Tibial artery (tissue), 4 donors: ENCODE results near the gene ZNF185.
A peak's percentile ranks its signal among the peaks of the same experiment; 100 is the strongest.

Experiments used
- DNase-seq, 2 donors: peaks; one replicate each; pipeline ENCODE4 v3.0.0-alpha.2; 2019
- H3K27ac ChIP-seq, 2 donors: fragments of 200-600 bp; sonication (generic) in 1 of 2; 1 replicate in 1 of 2; 2 replicates in 1 of 2; pipeline ENCODE4 v1.5.1; 2018 to 2019; ENCODE audit warnings: mild to moderate bottlenecking in 1 of 2
- H3K27me3 ChIP-seq, 2 donors: fragments of 200-600 bp; sonication (generic) in 1 of 2; one replicate each; pipeline versions ENCODE4 v1.5.1 to v1.6.0; 2016 to 2019
- H3K36me3 ChIP-seq, 3 donors: fragments of 200-600 bp; sonication (generic) in 2 of 3; one replicate each; pipeline ENCODE4 v1.5.1; 2016 to 2019; ENCODE audit warnings: mild to moderate bottlenecking in 2 of 3
- H3K4me1 ChIP-seq, 4 donors: fragments of 200-600 bp; sonication (generic) in 2 of 4; 1 replicate in 3 of 4; 2 replicates in 1 of 4; pipeline ENCODE4 v1.5.1; 2016 to 2019
- H3K4me3 ChIP-seq, 2 donors: fragments of 200-600 bp; sonication (generic) in 1 of 2; 1 replicate in 1 of 2; 2 replicates in 1 of 2; pipeline ENCODE4 v1.5.1; 2018 to 2019; ENCODE audit warnings: mild to moderate bottlenecking in 2 of 2
- H3K9me3 ChIP-seq, 3 donors: fragments of 200-600 bp; sonication (generic) in 1 of 3; one replicate each; pipeline ENCODE4 v1.5.1; 2016 to 2019
- CTCF ChIP-seq, 2 experiments: fragments of 200-600 bp in 1 of 2; fragments of 450-650 bp in 1 of 2; IDR thresholded peaks; one replicate each; pipeline ENCODE4 v1.5.1; 2017 to 2019; ENCODE audit warnings: antibody characterized with exemption in 2 of 2, mild to moderate bottlenecking in 1 of 2, moderate library complexity in 1 of 2
- intact Hi-C: fragments of 100-400 bp; cut with DNase I; formaldehyde crosslinking; loops from one replicate; pipeline ENCODE4 v1.15.0; 2023; ENCODE audit warnings: low total_unique reads

ZNF185 gene

GRCh38 chrX:152923599-152923998, 25.7 kb downstream of the ZNF185 start:
- Histone ChIP-seq H3K4me3 (no peak overlapping the region), H3K4me1 (no peaks in the 10 kb centered on the region), H3K36me3 (no peaks in the 10 kb centered on the region), H3K9me3 (no peaks in the 10 kb centered on the region), H3K27ac (no peak overlapping the region), H3K27me3 (no peaks in the 10 kb centered on the region)
- intact Hi-C loops: no loop called here
- no peak for DNase-seq
- no peak for TF ChIP-seq CTCF (IDR thresholded peaks at IDR 0.05)

- TF ChIP-seq CTCF (IDR thresholded peaks at IDR 0.05): no peak
Measured at GRCh38 chrX:152925835-152926234, 28.0 kb downstream of the ZNF185 start.

GRCh38 chrX:152926279-152926678, 28.4 kb downstream of the ZNF185 start:
- H3K36me3 ChIP-seq: no peaks in the 10 kb centered on the region
- intact Hi-C loops: no loop called here
- H3K27ac ChIP-seq: no peak overlapping the region
- H3K4me1 ChIP-seq: no peaks in the 10 kb centered on the region
- no peak overlapping the region for H3K4me3 ChIP-seq
- TF ChIP-seq CTCF (IDR thresholded peaks at IDR 0.05): peak in 1 of 2 experiments; percentile 20
- H3K27me3 ChIP-seq: no peaks in the 10 kb centered on the region
- DNase-seq: no peak
- no peaks in the 10 kb centered on the region for H3K9me3 ChIP-seq

More at GRCh38 chrX:152925835-152926234, 28.0 kb downstream of the ZNF185 start:
- Histone ChIP-seq H3K27ac (no peak overlapping the region), H3K4me1 (no peaks in the 10 kb centered on the region), H3K27me3 (no peaks in the 10 kb centered on the region), H3K4me3 (no peak overlapping the region), H3K9me3 (no peaks in the 10 kb centered on the region), H3K36me3 (no peaks in the 10 kb centered on the region)
- intact Hi-C loops: no loop called here
- DNase-seq: no peak

- no peak for DNase-seq
- Histone ChIP-seq H3K4me1 (no peaks in the 10 kb centered on the region), H3K27ac (no peak overlapping the region), H3K36me3 (no peaks in the 10 kb centered on the region), H3K27me3 (no peaks in the 10 kb centered on the region), H3K4me3 (no peak overlapping the region), H3K9me3 (no peaks in the 10 kb centered on the region)
- intact Hi-C loops: no loop called here
- no peak for TF ChIP-seq CTCF (IDR thresholded peaks at IDR 0.05)
Measured at GRCh38 chrX:152926923-152927322, 29.1 kb downstream of the ZNF185 start.

GRCh38 chrX:152927858-152928760, 30.2 kb downstream of the ZNF185 start:
- no peak overlapping the region for H3K27ac ChIP-seq
- no peaks in the 10 kb centered on the region for H3K4me1 ChIP-seq
- no peak overlapping the region for H3K4me3 ChIP-seq
- no peaks in the 10 kb centered on the region for H3K9me3 ChIP-seq
- intact Hi-C loops: no loop called here
- H3K27me3 ChIP-seq: no peaks in the 10 kb centered on the region
- no peak for DNase-seq
- TF ChIP-seq CTCF (IDR thresholded peaks at IDR 0.05): no peak
- no peaks in the 10 kb centered on the region for H3K36me3 ChIP-seq
